Measurements from ENCODE around the gene THADA.

Gene THADA

GRCh38 chr2:43509886-43510285, 86.0 kb downstream of the THADA start:
- Histone ChIP-seq H3K4me3 (IDR thresholded peaks at IDR 0.05; ENCODE audit: insufficient read depth, low read depth, low read length) (no peak overlapping the region), H3K79me2 (ENCODE audit: insufficient read depth, low read depth) (no peaks in the 10 kb centered on the region), H3K9ac (no peak overlapping the region)

GRCh38 chr2:43508209-43508608, 87.6 kb downstream of the THADA start:
- H3K36me3 ChIP-seq (ENCODE audit: insufficient read depth), result no peaks in the 10 kb centered on the region
- H3K4me3 ChIP-seq (IDR thresholded peaks at IDR 0.05; ENCODE audit: insufficient read depth, low read depth, low read length), result no peak overlapping the region
- H2AFZ ChIP-seq (ENCODE audit: low read depth), result no peak overlapping the region
- TF ChIP-seq CTCF (conservative IDR thresholded peaks at IDR 0.05; ENCODE audit: low read depth, low read length), result no peak
- H3K9ac ChIP-seq, result no peak overlapping the region
- no peak overlapping the region for H3K27ac ChIP-seq
- no peaks in the 10 kb centered on the region for H3K79me2 ChIP-seq (ENCODE audit: insufficient read depth, low read depth)
- H3K4me1 ChIP-seq (ENCODE audit: low read depth, poor library complexity, severe bottlenecking), result peaks cover 5% of the 10 kb centered on the region
- H4K20me1 ChIP-seq (ENCODE audit: insufficient read depth), result no peaks in the 10 kb centered on the region
- no peaks in the 10 kb centered on the region for H3K27me3 ChIP-seq (ENCODE audit: insufficient read depth, low read depth)
- H3K4me2 ChIP-seq, result no peak overlapping the region

More at GRCh38 chr2:43509886-43510285, 86.0 kb downstream of the THADA start:
- no peaks in the 10 kb centered on the region for H3K27me3 ChIP-seq (ENCODE audit: insufficient read depth, low read depth)
- H3K27ac ChIP-seq, result no peak overlapping the region
- TF ChIP-seq CTCF (conservative IDR thresholded peaks at IDR 0.05; ENCODE audit: low read depth, low read length), result no peak
- no peak overlapping the region for H2AFZ ChIP-seq (ENCODE audit: low read depth)
- no peaks in the 10 kb centered on the region for H3K36me3 ChIP-seq (ENCODE audit: insufficient read depth)
- no peaks in the 10 kb centered on the region for H4K20me1 ChIP-seq (ENCODE audit: insufficient read depth)
- peaks cover 15% of the 10 kb centered on the region for H3K4me1 ChIP-seq (ENCODE audit: low read depth, poor library complexity, severe bottlenecking)
- no peak overlapping the region for H3K4me2 ChIP-seq

- H4K20me1 ChIP-seq (ENCODE audit: insufficient read depth), result no peaks in the 10 kb centered on the region
- H3K36me3 ChIP-seq (ENCODE audit: insufficient read depth), result no peaks in the 10 kb centered on the region
- H2AFZ ChIP-seq (ENCODE audit: low read depth), result no peak overlapping the region
- H3K4me2 ChIP-seq, result no peak overlapping the region
- H3K27me3 ChIP-seq (ENCODE audit: insufficient read depth, low read depth), result no peaks in the 10 kb centered on the region
- no peak overlapping the region for H3K27ac ChIP-seq
- H3K4me1 ChIP-seq (ENCODE audit: low read depth, poor library complexity, severe bottlenecking), result peaks cover 1% of the 10 kb centered on the region
- no peaks in the 10 kb centered on the region for H3K79me2 ChIP-seq (ENCODE audit: insufficient read depth, low read depth)
- H3K4me3 ChIP-seq (IDR thresholded peaks at IDR 0.05; ENCODE audit: insufficient read depth, low read depth, low read length), result no peak overlapping the region
- TF ChIP-seq CTCF (conservative IDR thresholded peaks at IDR 0.05; ENCODE audit: low read depth, low read length), result no peak
- no peak overlapping the region for H3K9ac ChIP-seq
Measured at GRCh38 chr2:43507137-43507536, 88.7 kb downstream of the THADA start.

- H3K27me3 ChIP-seq (ENCODE audit: insufficient read depth, low read depth), result no peaks in the 10 kb centered on the region
- no peak overlapping the region for H3K4me2 ChIP-seq
- TF ChIP-seq CTCF (conservative IDR thresholded peaks at IDR 0.05; ENCODE audit: low read depth, low read length), result no peak
- H3K4me3 ChIP-seq (IDR thresholded peaks at IDR 0.05; ENCODE audit: insufficient read depth, low read depth, low read length), result no peak overlapping the region
- no peaks in the 10 kb centered on the region for H3K79me2 ChIP-seq (ENCODE audit: insufficient read depth, low read depth)
- no peak overlapping the region for H3K27ac ChIP-seq
- no peaks in the 10 kb centered on the region for H4K20me1 ChIP-seq (ENCODE audit: insufficient read depth)
- no peaks in the 10 kb centered on the region for H3K36me3 ChIP-seq (ENCODE audit: insufficient read depth)
- H3K9ac ChIP-seq, result no peak overlapping the region
- no peak overlapping the region for H2AFZ ChIP-seq (ENCODE audit: low read depth)
- H3K4me1 ChIP-seq (ENCODE audit: low read depth, poor library complexity, severe bottlenecking), result peaks cover 26% of the 10 kb centered on the region
Measured at GRCh38 chr2:43495727-43496126, 100.1 kb downstream of the THADA start.

Data from KMS-11 (cell line).